SU-DHL-6 (cell line): ENCODE measurements around the gene PLXDC2.

Experiments
- EZH2phosphoT487 ChIP-seq: fragments of 200-600 bp; sonication (generic), shearing (Covaris generic); conservative IDR thresholded peaks from 2 replicates; pipeline ENCODE4 v1.6.1; 2018; ENCODE audit warnings: mild to moderate bottlenecking, antibody characterized with exemption, low read length, moderate library complexity, mixed read lengths
- TF ChIP-seq, protein P1 (sequence below): fragments of 200-600 bp; sonication (generic); IDR thresholded peaks from one replicate; pipeline ENCODE4 v1.5.1; 2017; ENCODE audit warnings: antibody characterized with exemption, mild to moderate bottlenecking, low read length, moderate library complexity; ENCODE audit not compliant: insufficient read depth, poor library complexity, severe bottlenecking

DNA sequence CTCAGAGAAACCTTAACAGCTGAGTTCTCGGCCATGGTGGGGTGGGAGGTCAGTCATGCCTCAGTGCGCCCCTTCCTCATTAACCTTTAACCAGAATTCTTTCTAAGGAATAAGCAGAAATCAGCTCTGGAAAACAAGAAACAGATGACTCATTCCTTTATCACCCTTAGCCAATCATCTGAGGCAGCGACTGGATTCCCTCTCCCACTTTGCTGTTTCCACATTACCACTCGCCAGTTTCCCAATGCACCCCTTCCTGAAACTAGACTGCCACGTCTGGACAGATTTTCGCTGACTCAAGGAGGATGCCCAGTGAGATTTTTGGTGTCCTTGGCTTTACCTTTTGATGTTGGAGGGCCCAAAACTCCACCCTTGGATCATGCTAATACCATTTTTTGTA is 223.8 kb downstream of the PLXDC2 start:
- TF ChIP-seq, protein P1, sequence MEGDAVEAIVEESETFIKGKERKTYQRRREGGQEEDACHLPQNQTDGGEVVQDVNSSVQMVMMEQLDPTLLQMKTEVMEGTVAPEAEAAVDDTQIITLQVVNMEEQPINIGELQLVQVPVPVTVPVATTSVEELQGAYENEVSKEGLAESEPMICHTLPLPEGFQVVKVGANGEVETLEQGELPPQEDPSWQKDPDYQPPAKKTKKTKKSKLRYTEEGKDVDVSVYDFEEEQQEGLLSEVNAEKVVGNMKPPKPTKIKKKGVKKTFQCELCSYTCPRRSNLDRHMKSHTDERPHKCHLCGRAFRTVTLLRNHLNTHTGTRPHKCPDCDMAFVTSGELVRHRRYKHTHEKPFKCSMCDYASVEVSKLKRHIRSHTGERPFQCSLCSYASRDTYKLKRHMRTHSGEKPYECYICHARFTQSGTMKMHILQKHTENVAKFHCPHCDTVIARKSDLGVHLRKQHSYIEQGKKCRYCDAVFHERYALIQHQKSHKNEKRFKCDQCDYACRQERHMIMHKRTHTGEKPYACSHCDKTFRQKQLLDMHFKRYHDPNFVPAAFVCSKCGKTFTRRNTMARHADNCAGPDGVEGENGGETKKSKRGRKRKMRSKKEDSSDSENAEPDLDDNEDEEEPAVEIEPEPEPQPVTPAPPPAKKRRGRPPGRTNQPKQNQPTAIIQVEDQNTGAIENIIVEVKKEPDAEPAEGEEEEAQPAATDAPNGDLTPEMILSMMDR = no peak
- no peak for TF ChIP-seq EZH2phosphoT487
